IMR-90 (cell line): ENCODE results near the gene C4orf33. TPM values are rescaled to one million over a fixed set of nuclear protein-coding genes. Genes with fewer than 3 reads are reported as not detected.

Experiments
- ATAC-seq: fragments of 200-7000 bp; cut with Tn5 transposase; 2 replicates; pipeline ENCODE4 v1.9.1; 2020; ENCODE audit warnings: low read depth, mild to moderate bottlenecking, moderate library complexity
- BruUV-seq: library from RNA; stranded (reverse); fragments of 400-500 nt; replicated peaks from 2 replicates; lab custom pipeline; 2021; lab: Mats Ljungman, UMichigan
- CTCF ChIA-PET: fragments of 300-600 bp; formaldehyde crosslinking; extraction: SDS; loops from one replicate; lab custom pipeline; 2021; ENCODE audit warnings: antibody characterized with exemption; lab: Yijun Ruan, JAX
- POLR2A ChIA-PET: fragments of 300-600 bp; sonication (Branson Sonifier 250); formaldehyde crosslinking; loops from one replicate; lab custom pipeline; 2022; ENCODE audit warnings: antibody characterized with exemption; ENCODE audit not compliant: unreplicated experiment; lab: Charles Lee
- DNase-seq: peaks from one replicate; pipeline ENCODE4 v3.0.0; 2013
- H2AFZ ChIP-seq: replicated peaks from 2 replicates; pipeline ENCODE3; 2013; ENCODE audit warnings: low read length, mild to moderate bottlenecking; ENCODE audit not compliant: poor library complexity
- H2AK5ac ChIP-seq: 2 replicates; pipeline ENCODE4 v1.6.1; 2013; ENCODE audit warnings: low read depth, low read length, inconsistent platforms
- H2AK9ac ChIP-seq: replicated peaks from 2 replicates; pipeline ENCODE3; 2013; ENCODE audit warnings: mild to moderate bottlenecking, low read depth, low read length, moderate library complexity; ENCODE audit not compliant: poor library complexity
- H2BK120ac ChIP-seq: 2 replicates; pipeline ENCODE4 v1.6.1; 2013; ENCODE audit warnings: low read depth, low read length, inconsistent platforms
- H2BK15ac ChIP-seq: 3 replicates; pipeline ENCODE4 v1.6.1; 2013; ENCODE audit warnings: low read depth, low read length, inconsistent platforms
- H2BK20ac ChIP-seq: 2 replicates; pipeline ENCODE4 v1.6.1; 2013; ENCODE audit warnings: low read depth, mild to moderate bottlenecking, inconsistent platforms, low read length, moderate library complexity
- H2BK5ac ChIP-seq: 2 replicates; pipeline ENCODE4 v1.6.1; 2013; ENCODE audit warnings: mild to moderate bottlenecking, low read depth, low read length, inconsistent platforms; ENCODE audit not compliant: poor library complexity, severe bottlenecking
- H3K14ac ChIP-seq: replicated peaks from 2 replicates; pipeline ENCODE4 v1.6.1; 2013; ENCODE audit warnings: low read depth, low read length, inconsistent platforms
- H3K18ac ChIP-seq: 2 replicates; pipeline ENCODE4 v1.6.1; 2013; ENCODE audit warnings: low read depth, low read length, control low read depth
- H3K23ac ChIP-seq: 2 replicates; pipeline ENCODE4 v1.6.1; 2013; ENCODE audit warnings: low read depth, low read length, inconsistent platforms
- H3K27ac ChIP-seq: 2 replicates; pipeline ENCODE4 v1.5.1; 2013; ENCODE audit warnings: mild to moderate bottlenecking, control low read depth, low read length; ENCODE audit not compliant: insufficient read depth
- H3K27me3 ChIP-seq: 2 replicates; pipeline ENCODE4 v1.6.1; 2013; ENCODE audit warnings: low read length; ENCODE audit not compliant: control insufficient read depth, insufficient read depth
- H3K36me3 ChIP-seq: 2 replicates; pipeline ENCODE4 v1.6.1; 2013; ENCODE audit warnings: low read length, mixed read lengths; ENCODE audit not compliant: control insufficient read depth, insufficient read depth
- H3K4ac ChIP-seq: 2 replicates; pipeline ENCODE4 v1.6.1; 2013; ENCODE audit warnings: low read depth, low read length, inconsistent platforms
- H3K4me1 ChIP-seq: 2 replicates; pipeline ENCODE4 v1.6.1; 2013; ENCODE audit warnings: low read length, mixed read lengths; ENCODE audit not compliant: control insufficient read depth, insufficient read depth
- H3K4me2 ChIP-seq: 2 replicates; pipeline ENCODE4 v1.6.1; 2013; ENCODE audit warnings: low read depth, mild to moderate bottlenecking, control low read depth, low read length, moderate library complexity
- H3K4me3 ChIP-seq: 2 replicates; pipeline ENCODE4 v1.5.1; 2013; ENCODE audit warnings: low read depth, mild to moderate bottlenecking, control low read depth, low read length, moderate library complexity; ENCODE audit not compliant: insufficient read depth
- H3K56ac ChIP-seq: 2 replicates; pipeline ENCODE4 v1.6.1; 2013; ENCODE audit warnings: low read length, inconsistent platforms; ENCODE audit not compliant: insufficient read depth; ENCODE audit errors: extremely low read depth
- H3K79me1 ChIP-seq, 2 experiments: 2 replicates each; pipeline ENCODE4 v1.6.1; 2013; ENCODE audit warnings: low read length in 2 of 2, inconsistent platforms in 1 of 2, low read depth in 1 of 2
- H3K9ac ChIP-seq: 2 replicates; pipeline ENCODE4 v1.6.1; 2013; ENCODE audit warnings: low read depth, low read length, control low read depth
- H3K9me1 ChIP-seq: 2 replicates; pipeline ENCODE4 v1.6.1; 2013; ENCODE audit warnings: low read length, inconsistent platforms; ENCODE audit not compliant: insufficient read depth
- H3K9me3 ChIP-seq: 2 replicates; pipeline ENCODE4 v1.6.1; 2013; ENCODE audit warnings: low read length; ENCODE audit not compliant: control insufficient read depth, insufficient read depth
- H4K20me1 ChIP-seq: 2 replicates; pipeline ENCODE4 v1.6.1; 2013; ENCODE audit warnings: low read length, inconsistent platforms; ENCODE audit not compliant: insufficient read depth
- H4K5ac ChIP-seq: 2 replicates; pipeline ENCODE4 v1.6.1; 2013; ENCODE audit warnings: mild to moderate bottlenecking, low read depth, low read length, control low read depth
- H4K8ac ChIP-seq, 2 experiments: 2 replicates each; pipeline ENCODE4 v1.6.1; 2013; ENCODE audit warnings: low read depth in 2 of 2, low read length in 2 of 2, control low read depth in 1 of 2, inconsistent platforms in 1 of 2
- H4K91ac ChIP-seq: 2 replicates; pipeline ENCODE4 v1.6.1; 2013; ENCODE audit warnings: low read depth, low read length, inconsistent platforms; ENCODE audit not compliant: insufficient read depth
- CHD1 ChIP-seq: IDR thresholded peaks from 2 replicates; pipeline ENCODE4 v1.6.1; 2012; ENCODE audit warnings: low read depth, low read length, improper control_type of control experiment
- ELK1 ChIP-seq: fragments of 150-350 bp; IDR thresholded peaks from 2 replicates; pipeline ENCODE4 v1.6.1; 2016; ENCODE audit warnings: low read depth, mild to moderate bottlenecking, low read length, moderate library complexity, borderline replicate concordance
- POLR2A ChIP-seq: IDR thresholded peaks from 2 replicates; pipeline ENCODE4 v1.6.1; 2012; ENCODE audit warnings: mild to moderate bottlenecking, low read depth, low read length
- WGBS, 2 experiments: methylation state at CpG; one replicate each; pipeline versions ENCODE4 v1.1.5 to v1.1.7; 2013; ENCODE audit warnings: missing lambda C conversion rate in 2 of 2; ENCODE audit not compliant: insufficient read length in 1 of 2; ENCODE audit errors: extremely low coverage in 2 of 2; 5-methylcytosine and 5-hydroxymethylcytosine counted together
- dilution Hi-C: fragments of 300-500 bp; cut with HindIII; formaldehyde crosslinking; loops from one replicate; pipeline ENCODE4 v1.14.3; 2018; ENCODE audit warnings: low sequenced_read_pairs; ENCODE audit not compliant: unreplicated experiment
- in situ Hi-C: fragments of 300-500 bp; cut with MboI; formaldehyde crosslinking; loops from 3 replicates; pipeline ENCODE4 v1.14.3; 2019; ENCODE audit warnings: low sequenced_read_pairs, inconsistent platforms, mixed read lengths
- intact Hi-C: fragments of 100-400 bp; cut with micrococcal nuclease; formaldehyde crosslinking; loops from 2 replicates; pipeline ENCODE4 v1.10.0; 2022
- polyA plus RNA-seq, 3 experiments: library from polyadenylated mRNA; depleted of rRNA; stranded (reverse); fragments of >200 nt; gene quantifications; 2 replicates each; pipeline ENCODE4 v1.2.3, GENCODE V29; 2012; ENCODE audit warnings: low replicate concordance in 1 of 3
- total RNA-seq: library from RNA; depleted of rRNA; stranded (reverse); fragments of >200 nt; gene quantifications from 2 replicates; pipeline ENCODE4 v1.2.3, GENCODE V29; 2012

C4orf33 gene
- total and polyA plus RNA-seq, 2 of the 4 experiments (the other 2 are of a cell fraction): 4.7 to 5.3 TPM

GRCh38 chr4:129138810-129139496 lies 43.0 kb downstream of the C4orf33 start:
- DNase-seq: no peak
- Histone ChIP-seq H4K8ac (no peak overlapping the region), H3K27me3 (0 out of 2 replicates have a peak, but pooled peaks cover 1% of the 10 kb centered on the region), H3K4me3 (no peak overlapping the region), H2BK20ac (no peak overlapping the region), H3K14ac (no peak overlapping the region), H2BK5ac (no peak overlapping the region), H3K4me2 (no peak overlapping the region), H3K56ac (no peak overlapping the region), H2AFZ (no peak overlapping the region), H2BK15ac (no peak overlapping the region), H2AK9ac (no peak overlapping the region), H3K9me3 (no peaks in the 10 kb centered on the region), H3K4me1 (no peaks in the 10 kb centered on the region), H4K91ac (no peak overlapping the region), H3K4ac (no peak overlapping the region), H3K9ac (no peak overlapping the region), H2BK120ac (no peak overlapping the region), H3K36me3 (no peaks in the 10 kb centered on the region), H3K27ac (no peak overlapping the region), H2AK5ac (no peak overlapping the region), H3K79me1 (no peaks in the 10 kb centered on the region), H4K5ac (no peak overlapping the region), H3K18ac (no peak overlapping the region), H3K23ac (no peak overlapping the region), H3K9me1 (no peaks in the 10 kb centered on the region), H4K20me1 (no peaks in the 10 kb centered on the region)
- POLR2A ChIA-PET: no interaction called here
- TF ChIP-seq POLR2A (no peak), CHD1 (no peak), ELK1 (no peak)
- no peak for ATAC-seq
- CTCF ChIA-PET: no interaction called here
- 38% methylated on average over 3 of the region's 6 CpGs; no CpG with 5 or more reads in 1 of the 2 experiments for WGBS, 2 experiments
- dilution Hi-C loops: no loop called here
- intact Hi-C loops: no loop called here
- in situ Hi-C loops: no loop called here
- BruUV-seq: no TSS peak
